Mucosa of rectum (tissue), 2 donors: ENCODE data around the gene APOL4.

Source experiments
- H3K27ac ChIP-seq, 2 donors: one replicate each; pipeline ENCODE4 v1.7.0; 2013; ENCODE audit warnings: inconsistent platforms in 2 of 2, low read depth in 2 of 2, low read length in 2 of 2
- H3K27me3 ChIP-seq, 2 donors: one replicate each; pipeline ENCODE4 v1.7.0; 2013; ENCODE audit warnings: low read length in 2 of 2; ENCODE audit not compliant: control insufficient read depth in 2 of 2, insufficient read depth in 2 of 2
- H3K36me3 ChIP-seq, 2 donors: one replicate each; pipeline ENCODE4 v1.7.0; 2013; ENCODE audit warnings: low read length in 2 of 2; ENCODE audit not compliant: control insufficient read depth in 2 of 2, insufficient read depth in 2 of 2
- H3K4me1 ChIP-seq, 2 donors: one replicate each; pipeline ENCODE4 v1.7.0; 2013; ENCODE audit warnings: low read length in 2 of 2, mild to moderate bottlenecking in 1 of 2; ENCODE audit not compliant: control insufficient read depth in 2 of 2, insufficient read depth in 2 of 2
- H3K4me3 ChIP-seq, 2 donors: one replicate each; pipeline ENCODE4 v1.7.0; 2013; ENCODE audit warnings: low read length in 2 of 2
- H3K9ac ChIP-seq, 2 donors: one replicate each; pipeline ENCODE4 v1.7.0; 2013; ENCODE audit warnings: low read length in 2 of 2, low read depth in 1 of 2, mild to moderate bottlenecking in 1 of 2
- H3K9me3 ChIP-seq, 2 donors: one replicate each; pipeline ENCODE4 v1.7.0; 2013; ENCODE audit warnings: low read length in 2 of 2; ENCODE audit not compliant: control insufficient read depth in 2 of 2
- donor health status: healthy.
- donor health status: Normal muscosa, but diverticular disease.

Gene APOL4

DNA sequence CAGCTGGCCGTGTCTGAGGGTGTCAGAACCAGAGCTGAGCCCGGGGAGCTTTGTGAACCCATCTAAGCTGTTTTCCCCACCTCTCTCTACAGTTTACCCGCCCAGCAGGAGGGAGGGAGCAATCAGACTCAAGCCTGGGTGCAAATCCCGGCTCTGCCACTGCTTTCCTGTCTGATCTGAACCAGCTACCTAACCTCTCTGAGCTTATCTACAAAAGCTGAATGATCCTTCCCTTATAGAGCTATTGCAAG is 37.5 kb upstream of the APOL4 start:
- H3K36me3 ChIP-seq: peaks cover 0 to 6% of the 10 kb centered on the region in 2 donors
- H3K4me3 ChIP-seq: peak overlapping the region; percentile 77 to 98
- H3K4me1 ChIP-seq: peaks cover 15 to 23% of the 10 kb centered on the region in 2 donors
- H3K27ac ChIP-seq: peak overlapping the region; percentile 87 to 96
- H3K27me3 ChIP-seq: no peaks in the 10 kb centered on the region
- peak overlapping the region; percentile 69 to 91 for H3K9ac ChIP-seq
- H3K9me3 ChIP-seq: no peaks in the 10 kb centered on the region

DNA sequence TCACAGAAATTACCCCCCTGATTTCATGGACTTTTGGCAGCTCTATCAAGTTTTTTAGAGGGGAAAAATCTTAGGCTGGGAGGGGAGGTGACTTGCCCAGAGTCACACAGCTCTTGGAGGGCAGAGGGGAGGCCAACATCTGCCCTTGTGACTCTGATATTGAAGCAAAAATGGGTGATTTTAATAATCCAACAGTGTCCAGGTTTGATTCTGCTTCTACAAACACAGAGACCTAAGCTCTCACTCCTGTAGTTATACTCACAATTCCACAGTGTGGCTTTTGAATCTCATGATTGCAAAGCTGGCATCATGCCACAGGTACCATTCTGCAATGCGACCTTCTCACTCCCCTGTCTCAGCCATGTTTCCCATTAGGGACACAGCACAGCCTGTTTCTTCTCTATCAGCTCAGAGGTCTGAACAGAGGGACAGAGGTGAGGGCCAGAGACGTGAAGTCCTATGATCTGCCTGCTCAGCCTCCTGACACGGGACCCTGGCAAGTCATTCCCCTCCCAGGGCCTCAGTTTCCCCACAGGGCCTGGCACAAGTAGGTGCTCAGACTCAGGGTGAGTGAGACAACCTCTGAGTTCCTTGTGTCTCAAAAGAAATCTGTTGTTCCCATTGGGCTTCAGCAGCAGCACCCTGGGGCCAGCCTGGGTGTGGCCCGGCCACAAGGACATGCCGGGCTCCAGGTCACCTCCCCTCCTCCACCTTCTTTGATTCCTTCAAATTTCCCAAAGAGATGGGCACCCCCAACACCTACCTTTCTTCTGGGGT is 37.0 kb upstream of the APOL4 start:
- Histone ChIP-seq H3K27me3 (no peaks in the 10 kb centered on the region), H3K27ac (peak overlapping the region; percentile 87 to 96), H3K36me3 (peaks cover 0 to 6% of the 10 kb centered on the region in 2 donors), H3K4me1 (peaks cover 15 to 23% of the 10 kb centered on the region in 2 donors), H3K9ac (peak overlapping the region; percentile 69 to 91), H3K9me3 (no peaks in the 10 kb centered on the region), H3K4me3 (peak overlapping the region; percentile 77 to 98)

DNA sequence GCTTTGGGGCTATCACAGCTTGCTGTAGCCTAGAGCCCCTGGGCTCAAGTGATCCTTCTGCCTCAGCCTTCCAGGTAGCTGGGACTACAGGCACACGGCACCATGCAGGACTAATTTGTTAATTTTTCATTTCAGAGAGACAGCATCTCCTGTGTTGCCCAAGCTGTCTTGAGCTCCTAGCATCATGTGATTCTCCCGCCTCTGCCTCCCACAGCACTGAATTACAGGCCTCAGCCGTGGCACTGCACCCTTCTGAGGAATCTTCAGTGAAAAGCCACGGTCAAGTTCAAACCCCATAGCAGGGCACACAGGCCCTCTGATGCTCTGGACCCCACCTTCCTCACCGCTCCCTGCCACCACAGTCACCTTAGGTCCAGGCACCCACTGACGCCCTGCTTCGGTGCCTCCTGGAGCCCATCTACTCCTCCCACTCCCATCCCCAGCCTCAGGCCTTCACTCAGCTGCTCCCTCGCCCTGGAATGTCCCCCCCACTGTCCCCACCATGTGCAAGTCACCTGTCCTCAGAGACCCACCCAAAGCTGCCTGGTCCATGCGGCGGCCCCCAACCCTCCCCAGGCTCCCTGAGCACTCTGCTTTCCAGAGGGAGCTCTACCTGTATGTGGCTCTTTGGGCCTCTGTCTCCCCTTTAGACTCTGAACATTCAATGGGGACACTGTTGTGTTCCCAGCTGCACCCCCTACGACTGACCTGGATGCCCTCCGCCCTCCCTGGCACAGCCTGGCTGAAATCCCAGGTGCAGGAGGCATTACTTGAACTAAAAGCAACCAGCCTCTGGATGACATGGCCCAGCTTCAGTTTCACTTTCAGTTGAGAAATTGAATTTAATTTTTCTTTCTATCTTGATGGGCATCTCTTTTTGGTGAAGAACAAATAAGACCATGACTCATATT is 36.1 kb upstream of the APOL4 start:
- peak overlapping the region; percentile 26 to 69 for H3K9ac ChIP-seq
- peaks cover 0 to 15% of the 10 kb centered on the region in 2 donors for H3K36me3 ChIP-seq
- no peaks in the 10 kb centered on the region for H3K27me3 ChIP-seq
- peak overlapping the region; percentile 87 to 96 for H3K27ac ChIP-seq
- H3K4me1 ChIP-seq: peaks cover 15 to 23% of the 10 kb centered on the region in 2 donors
- no peaks in the 10 kb centered on the region for H3K9me3 ChIP-seq
- peak overlapping the region; percentile 77 to 98 for H3K4me3 ChIP-seq

DNA sequence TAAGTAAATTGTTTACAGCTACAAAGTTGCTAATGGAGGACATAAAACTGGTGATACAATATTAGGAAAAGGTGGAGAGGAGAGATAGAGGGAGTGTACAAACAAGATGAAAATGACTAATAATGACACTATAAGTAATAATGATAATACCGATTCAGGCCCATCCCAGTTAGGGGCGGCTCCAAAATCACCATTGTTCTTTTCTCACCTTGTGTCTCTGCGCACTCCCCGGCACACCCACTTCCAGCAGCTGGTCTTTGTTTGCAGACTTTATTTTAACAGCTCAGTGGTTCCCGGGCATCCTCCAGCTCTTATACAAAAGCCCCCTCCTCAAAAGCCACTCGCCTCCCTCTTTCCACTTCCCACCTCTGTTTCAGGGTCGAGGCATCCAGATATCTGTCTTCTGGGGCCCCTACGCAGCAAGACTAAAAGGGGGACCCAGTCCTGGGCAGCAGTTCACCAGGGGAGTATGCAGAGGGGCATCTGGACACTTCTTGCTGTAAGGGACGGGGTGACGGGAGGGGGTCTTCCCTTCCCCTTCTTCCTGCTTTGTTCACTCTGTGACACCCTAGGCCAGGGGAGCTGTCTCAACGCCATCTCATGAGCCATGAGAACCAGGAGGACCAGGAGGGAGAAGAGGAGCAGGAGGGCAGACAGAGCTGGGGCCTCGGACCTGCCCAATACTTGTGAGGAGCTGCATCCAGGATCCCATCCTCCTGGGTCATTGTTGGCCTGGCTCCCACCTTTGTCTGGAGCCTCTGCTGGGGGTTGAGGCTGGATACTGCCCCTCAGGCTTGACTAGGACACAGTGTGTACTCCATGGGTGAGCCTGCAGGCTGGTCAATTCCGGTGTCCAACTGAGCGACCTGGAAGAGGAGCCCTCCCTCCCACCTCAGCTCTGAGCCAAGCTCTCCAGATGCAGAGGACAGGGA is 35.0 kb upstream of the APOL4 start:
- H3K27me3 ChIP-seq: no peaks in the 10 kb centered on the region
- H3K9me3 ChIP-seq: no peaks in the 10 kb centered on the region
- peaks cover 6 to 24% of the 10 kb centered on the region in 2 donors for H3K36me3 ChIP-seq
- peak overlapping the region in 1 of 2 donors; percentile 98 for H3K4me3 ChIP-seq
- H3K27ac ChIP-seq: no peak overlapping the region
- no peak overlapping the region for H3K9ac ChIP-seq
- H3K4me1 ChIP-seq: peaks cover 15 to 23% of the 10 kb centered on the region in 2 donors

DNA sequence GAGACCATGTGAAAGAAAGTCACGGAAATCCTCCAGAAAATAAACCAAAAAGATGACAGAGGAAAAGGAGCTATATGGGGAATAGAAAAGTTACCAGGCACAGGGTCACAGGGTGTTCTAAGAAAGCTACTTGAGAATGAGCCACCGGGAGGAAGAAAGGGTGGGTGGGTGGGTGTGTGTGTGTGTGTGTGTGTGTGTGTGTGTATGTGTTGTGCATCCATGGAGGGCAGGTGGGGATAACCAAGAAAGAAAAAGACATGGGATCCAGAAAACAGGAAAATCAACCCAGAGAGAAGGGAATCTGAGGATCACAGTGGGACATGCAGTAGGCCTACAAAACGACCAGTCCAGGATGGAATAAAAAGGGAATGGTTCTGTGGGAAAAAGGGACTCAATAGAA is 34.0 kb upstream of the APOL4 start:
- Histone ChIP-seq H3K9me3 (no peaks in the 10 kb centered on the region), H3K9ac (no peak overlapping the region), H3K36me3 (peaks cover 12 to 35% of the 10 kb centered on the region in 2 donors), H3K4me1 (peaks cover 15 to 23% of the 10 kb centered on the region in 2 donors), H3K4me3 (no peak overlapping the region), H3K27ac (no peak overlapping the region), H3K27me3 (no peaks in the 10 kb centered on the region)

DNA sequence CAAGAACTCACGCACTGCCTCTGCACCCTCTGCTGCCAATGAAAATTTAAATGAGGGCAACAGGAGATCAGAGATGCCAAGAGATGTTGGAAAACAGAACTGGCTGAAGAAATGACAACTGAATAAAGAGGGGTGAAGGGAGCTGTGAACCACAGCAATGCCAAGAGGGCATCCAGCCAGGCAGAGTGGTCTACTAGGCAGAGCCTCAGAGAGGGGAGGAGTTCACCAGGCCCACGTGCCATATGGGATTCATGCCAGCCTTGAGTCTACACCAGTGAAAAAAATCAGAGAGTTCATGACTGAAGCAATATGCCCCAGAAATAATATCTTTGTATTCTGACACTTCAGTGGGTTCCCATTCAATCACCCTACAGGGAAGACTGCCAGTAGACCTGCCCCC is 33.3 kb upstream of the APOL4 start:
- Histone ChIP-seq H3K9me3 (no peaks in the 10 kb centered on the region), H3K27me3 (no peaks in the 10 kb centered on the region), H3K4me3 (no peak overlapping the region), H3K4me1 (peaks cover 15 to 23% of the 10 kb centered on the region in 2 donors), H3K36me3 (peaks cover 18 to 41% of the 10 kb centered on the region in 2 donors), H3K9ac (no peak overlapping the region), H3K27ac (no peak overlapping the region)

DNA sequence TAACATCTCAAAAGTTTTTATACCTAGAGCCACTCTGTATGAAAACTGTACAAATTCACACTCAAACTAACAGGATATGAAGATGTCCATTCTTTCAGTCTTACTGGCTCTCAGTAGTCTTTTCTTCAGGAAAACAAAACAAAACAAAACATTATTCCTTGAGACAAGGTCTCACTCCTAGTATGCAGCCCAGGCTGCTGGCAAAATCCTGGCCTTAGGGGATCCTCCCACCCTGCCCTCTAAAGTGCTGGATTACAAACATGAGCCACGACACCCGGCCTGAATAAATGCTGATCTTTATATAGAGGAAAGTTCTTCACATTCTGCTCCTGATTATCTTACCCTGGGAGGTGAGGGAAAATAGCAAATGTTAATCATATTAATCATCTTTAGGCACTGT is 32.6 kb upstream of the APOL4 start:
- Histone ChIP-seq H3K4me3 (no peak overlapping the region), H3K27me3 (no peaks in the 10 kb centered on the region), H3K9me3 (no peaks in the 10 kb centered on the region), H3K9ac (no peak overlapping the region), H3K27ac (no peak overlapping the region), H3K4me1 (peaks cover 14 to 20% of the 10 kb centered on the region in 2 donors), H3K36me3 (peaks cover 18 to 43% of the 10 kb centered on the region in 2 donors)

DNA sequence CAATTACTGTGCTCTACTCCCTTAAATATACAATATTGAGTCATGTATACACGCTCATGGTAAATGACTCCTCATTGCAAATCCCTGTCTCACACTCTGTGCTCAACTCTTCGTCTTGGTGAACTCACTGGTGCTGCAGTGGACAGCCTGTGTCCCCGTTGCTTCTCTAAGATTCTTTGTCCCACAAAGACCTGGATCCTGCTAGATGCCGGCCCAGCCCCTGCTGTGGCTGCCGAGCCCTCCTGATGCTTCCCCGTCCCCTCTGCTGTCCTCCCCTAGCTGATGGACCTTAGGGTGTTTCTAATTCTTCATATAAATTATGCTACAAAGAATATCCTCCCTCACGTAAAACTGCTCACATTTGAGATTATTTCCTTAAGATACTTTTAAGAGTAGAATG is 32.2 kb upstream of the APOL4 start:
- Histone ChIP-seq H3K4me1 (peaks cover 12 to 19% of the 10 kb centered on the region in 2 donors), H3K4me3 (no peak overlapping the region), H3K36me3 (peaks cover 21 to 46% of the 10 kb centered on the region in 2 donors), H3K27ac (no peak overlapping the region), H3K27me3 (no peaks in the 10 kb centered on the region), H3K9me3 (no peaks in the 10 kb centered on the region), H3K9ac (no peak overlapping the region)

DNA sequence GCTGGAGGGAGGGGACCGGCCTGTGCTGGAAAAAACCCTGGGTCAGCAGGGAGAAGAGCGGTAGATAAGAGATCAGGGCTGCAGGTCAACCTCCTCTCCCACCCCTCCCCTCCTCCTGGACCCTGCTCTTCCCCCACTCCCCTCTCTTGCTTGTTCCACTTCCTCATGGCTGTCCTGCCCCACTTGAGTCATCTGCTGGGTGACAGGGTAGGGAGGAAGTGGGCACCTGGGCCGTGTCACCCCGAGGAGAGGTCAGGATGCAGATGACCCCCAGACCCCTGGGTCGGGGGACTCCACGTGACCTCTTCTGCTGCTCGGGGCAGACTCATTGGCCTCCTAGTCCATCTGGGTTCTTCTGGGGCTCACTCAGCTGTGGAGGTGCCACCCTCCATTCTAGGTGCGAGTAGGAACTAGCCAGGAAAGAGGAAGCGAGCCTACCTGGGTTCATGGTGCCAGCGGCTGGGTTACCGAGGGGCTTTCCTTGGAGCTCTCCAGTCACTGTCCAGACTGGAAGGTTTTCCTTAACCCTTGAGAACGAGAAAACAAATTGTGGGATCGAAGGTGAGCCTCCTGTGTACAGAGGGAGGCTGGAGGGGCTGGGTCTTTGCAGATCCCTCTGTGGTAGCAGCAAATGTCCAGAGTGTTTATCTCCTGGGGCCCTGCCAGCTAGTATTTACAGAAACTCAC is 31.2 kb upstream of the APOL4 start:
- peaks cover 25 to 54% of the 10 kb centered on the region in 2 donors for H3K36me3 ChIP-seq

More for the DNA sequence above, 31.2 kb upstream of the APOL4 start:
- no peaks in the 10 kb centered on the region for H3K27me3 ChIP-seq
- no peak overlapping the region for H3K4me3 ChIP-seq
- peaks cover 5 to 11% of the 10 kb centered on the region in 2 donors for H3K4me1 ChIP-seq
- H3K9ac ChIP-seq: no peak overlapping the region
- H3K27ac ChIP-seq: no peak overlapping the region
- H3K9me3 ChIP-seq: no peaks in the 10 kb centered on the region
